ENCODE results near the gene PIP5K1B.

Gene PIP5K1B

DNA sequence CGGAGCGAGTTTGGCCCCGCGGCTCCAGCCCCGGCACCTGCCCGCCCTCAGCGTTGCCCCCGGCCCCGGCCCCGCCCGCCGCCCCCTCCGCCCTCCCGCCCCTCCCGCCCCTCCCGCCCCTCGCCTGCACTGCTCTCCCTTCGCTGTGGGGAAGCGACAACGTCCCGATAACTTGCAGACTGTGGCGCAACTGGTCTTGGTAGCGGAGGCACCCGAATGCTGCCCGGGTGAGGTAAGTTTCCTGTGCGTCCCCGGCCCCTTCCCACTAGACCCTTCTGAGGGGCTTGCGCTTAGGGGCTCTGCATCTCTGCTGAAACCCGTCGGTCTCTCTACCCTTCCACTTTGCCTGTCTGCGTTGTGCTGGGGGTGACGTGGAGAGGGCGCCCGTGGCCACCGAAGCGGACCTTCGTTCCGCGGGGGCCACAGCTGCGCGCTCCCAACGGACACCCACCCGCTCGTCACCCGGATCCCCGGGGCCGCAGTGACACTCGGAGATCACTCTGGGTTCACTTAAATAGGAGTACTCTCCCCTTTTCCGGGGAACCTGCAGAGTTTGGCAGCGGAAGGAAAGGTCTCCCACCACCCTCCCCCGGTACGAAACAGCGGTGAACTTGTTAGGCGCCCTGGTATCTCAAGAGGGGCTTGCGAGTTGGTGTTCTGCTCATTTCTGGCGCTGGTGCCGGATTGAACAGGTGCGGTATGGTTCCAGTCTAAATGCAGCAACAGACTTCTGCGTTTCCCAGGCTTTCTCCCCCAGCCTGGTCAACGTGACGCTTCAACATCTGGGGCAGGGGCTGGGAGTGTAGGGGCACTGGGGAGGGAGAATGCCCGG, 707 bp downstream of the PIP5K1B start:
- H3K79me2 ChIP-seq (ENCODE audit: insufficient read depth, low read length), result no peaks in the 10 kb centered on the region
- no peak overlapping the region; the same call in 1 of the 2 replicates for H3K9ac ChIP-seq (ENCODE audit: low read length)
- peaks cover 18% of the 10 kb centered on the region for H3K4me1 ChIP-seq (ENCODE audit: insufficient read depth, low read length, severe bottlenecking)
- no peaks in the 10 kb centered on the region for H3K9me3 ChIP-seq (ENCODE audit: low read length)
- H3K9me2 ChIP-seq (ENCODE audit: low read depth, low read length), result no peaks in the 10 kb centered on the region
- H3F3A ChIP-seq (ENCODE audit: insufficient read depth, low read length), result no peaks in the 10 kb centered on the region
- H3K27ac ChIP-seq (ENCODE audit: low read depth, low read length, poor library complexity, severe bottlenecking), result no peak overlapping the region
- H3K4me2 ChIP-seq (ENCODE audit: low read length), result peak overlapping the region; percentile 86
- H3K36me3 ChIP-seq (ENCODE audit: insufficient read depth, low read length), result no peaks in the 10 kb centered on the region
- H3K4me3 ChIP-seq (ENCODE audit: low read depth, low read length, poor library complexity, severe bottlenecking), result peak overlapping the region; percentile 61
- no peak for TF ChIP-seq EZH2 (IDR thresholded peaks at IDR 0.05; ENCODE audit: borderline replicate concordance, low read length)
- TF ChIP-seq, protein P1, sequence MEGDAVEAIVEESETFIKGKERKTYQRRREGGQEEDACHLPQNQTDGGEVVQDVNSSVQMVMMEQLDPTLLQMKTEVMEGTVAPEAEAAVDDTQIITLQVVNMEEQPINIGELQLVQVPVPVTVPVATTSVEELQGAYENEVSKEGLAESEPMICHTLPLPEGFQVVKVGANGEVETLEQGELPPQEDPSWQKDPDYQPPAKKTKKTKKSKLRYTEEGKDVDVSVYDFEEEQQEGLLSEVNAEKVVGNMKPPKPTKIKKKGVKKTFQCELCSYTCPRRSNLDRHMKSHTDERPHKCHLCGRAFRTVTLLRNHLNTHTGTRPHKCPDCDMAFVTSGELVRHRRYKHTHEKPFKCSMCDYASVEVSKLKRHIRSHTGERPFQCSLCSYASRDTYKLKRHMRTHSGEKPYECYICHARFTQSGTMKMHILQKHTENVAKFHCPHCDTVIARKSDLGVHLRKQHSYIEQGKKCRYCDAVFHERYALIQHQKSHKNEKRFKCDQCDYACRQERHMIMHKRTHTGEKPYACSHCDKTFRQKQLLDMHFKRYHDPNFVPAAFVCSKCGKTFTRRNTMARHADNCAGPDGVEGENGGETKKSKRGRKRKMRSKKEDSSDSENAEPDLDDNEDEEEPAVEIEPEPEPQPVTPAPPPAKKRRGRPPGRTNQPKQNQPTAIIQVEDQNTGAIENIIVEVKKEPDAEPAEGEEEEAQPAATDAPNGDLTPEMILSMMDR (IDR thresholded peaks at IDR 0.05; ENCODE audit: low read length), result peak; percentile 8; the same call in 1 of the 2 replicates
- 0 out of 2 replicates have a peak, but pooled peaks cover 6% of the 10 kb centered on the region for H3K27me3 ChIP-seq (ENCODE audit: insufficient read depth, low read length)
- H2AFZ ChIP-seq (ENCODE audit: low read length), result no peak overlapping the region
- H4K20me1 ChIP-seq (ENCODE audit: insufficient read depth, low read length), result no peaks in the 10 kb centered on the region

DNA sequence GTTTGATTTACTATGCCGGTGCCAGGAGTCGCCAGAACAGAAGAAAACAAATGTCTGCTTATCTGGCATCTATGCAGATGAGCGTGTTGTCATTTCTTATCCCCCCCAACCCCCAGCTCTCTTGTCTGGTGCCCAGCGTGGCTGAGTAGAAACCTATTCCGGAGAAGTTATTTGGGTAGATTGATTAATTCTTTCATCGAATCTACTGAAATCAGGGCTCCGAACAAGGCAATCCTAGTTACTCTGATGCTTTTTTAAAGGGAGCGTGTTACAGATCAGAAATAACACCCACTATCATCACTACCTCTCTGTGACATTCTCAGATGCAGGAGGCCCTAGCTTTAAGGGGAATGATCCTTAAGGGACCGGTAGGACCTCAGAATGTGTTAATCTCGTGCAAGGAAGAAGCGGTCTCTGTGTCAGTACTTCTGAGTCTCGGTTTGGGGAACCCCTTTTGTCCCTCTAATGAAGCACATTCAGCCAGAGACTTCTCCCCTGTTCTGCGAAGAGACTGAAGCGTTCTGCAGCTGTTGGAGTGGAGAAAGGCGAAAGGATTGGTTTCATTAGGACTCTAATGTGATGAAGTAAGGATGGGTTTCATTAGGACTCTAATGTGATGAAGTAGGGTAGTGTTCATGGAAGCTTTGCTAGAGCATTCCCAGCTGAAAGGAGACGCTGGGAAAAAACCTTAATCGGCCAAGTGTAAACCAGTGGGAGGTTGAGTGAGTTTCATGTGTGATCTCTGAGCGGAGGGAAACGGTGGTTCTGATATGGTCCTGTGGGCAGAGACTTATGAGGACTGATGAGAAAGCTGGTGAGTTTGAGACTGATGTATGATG, 1.5 kb downstream of the PIP5K1B start:
- Histone ChIP-seq H3K79me2 (ENCODE audit: insufficient read depth, low read length) (no peaks in the 10 kb centered on the region), H3K4me1 (ENCODE audit: insufficient read depth, low read length, severe bottlenecking) (peaks cover 18% of the 10 kb centered on the region), H3K4me2 (ENCODE audit: low read length) (peak overlapping the region; percentile 86), H3K4me3 (ENCODE audit: low read depth, low read length, poor library complexity, severe bottlenecking) (peak overlapping the region; percentile 61), H3K27ac (ENCODE audit: low read depth, low read length, poor library complexity, severe bottlenecking) (no peak overlapping the region), H3K9me3 (ENCODE audit: low read length) (no peaks in the 10 kb centered on the region), H3F3A (ENCODE audit: insufficient read depth, low read length) (no peaks in the 10 kb centered on the region), H3K27me3 (ENCODE audit: insufficient read depth, low read length) (0 out of 2 replicates have a peak, but pooled peaks cover 6% of the 10 kb centered on the region), H2AFZ (ENCODE audit: low read length) (no peak overlapping the region), H3K9me2 (ENCODE audit: low read depth, low read length) (no peaks in the 10 kb centered on the region), H3K36me3 (ENCODE audit: insufficient read depth, low read length) (no peaks in the 10 kb centered on the region), H4K20me1 (ENCODE audit: insufficient read depth, low read length) (no peaks in the 10 kb centered on the region), H3K9ac (ENCODE audit: low read length) (no peak overlapping the region)
- TF ChIP-seq, protein P1 (IDR thresholded peaks at IDR 0.05; ENCODE audit: low read length), result no peak
- TF ChIP-seq EZH2 (IDR thresholded peaks at IDR 0.05; ENCODE audit: borderline replicate concordance, low read length), result no peak

DNA sequence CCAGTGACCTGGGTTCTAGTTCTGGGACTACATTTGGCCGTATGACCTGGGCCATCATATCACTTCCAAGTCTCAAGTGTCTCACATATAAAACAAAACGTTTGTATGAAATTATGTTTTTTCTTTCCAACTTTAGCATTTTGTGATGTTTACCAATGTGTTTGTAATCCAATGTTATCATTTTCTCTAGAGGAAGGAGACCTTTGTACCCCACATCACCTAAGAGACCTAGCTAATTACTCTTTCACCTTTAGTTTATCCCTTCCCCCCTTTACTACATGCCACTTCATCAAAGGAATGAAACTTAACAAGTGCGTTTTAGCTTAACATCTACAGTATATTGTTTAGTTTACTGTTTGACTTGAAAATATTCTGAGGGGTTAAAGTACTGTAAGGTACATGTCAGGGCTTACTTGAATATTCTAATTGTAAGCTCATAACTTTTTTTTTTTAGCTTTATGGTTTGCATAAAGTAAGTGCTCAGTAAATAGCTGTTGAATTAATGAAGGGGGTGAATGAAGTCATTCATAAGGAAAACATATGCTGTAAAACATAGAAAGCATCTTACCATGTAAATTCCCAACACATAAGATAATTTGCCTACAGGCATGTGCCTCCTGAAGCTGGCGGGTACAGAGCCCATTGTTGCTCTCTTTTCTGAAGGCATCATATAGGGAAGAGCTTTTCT, 2.9 kb downstream of the PIP5K1B start:
- H3F3A ChIP-seq (ENCODE audit: insufficient read depth, low read length), result no peaks in the 10 kb centered on the region
- H3K27ac ChIP-seq (ENCODE audit: low read depth, low read length, poor library complexity, severe bottlenecking), result no peak overlapping the region
- 0 out of 2 replicates have a peak, but pooled peaks cover 10% of the 10 kb centered on the region for H3K27me3 ChIP-seq (ENCODE audit: insufficient read depth, low read length)
- no peaks in the 10 kb centered on the region for H3K79me2 ChIP-seq (ENCODE audit: insufficient read depth, low read length)
- TF ChIP-seq EZH2 (IDR thresholded peaks at IDR 0.05; ENCODE audit: borderline replicate concordance, low read length), result no peak
- TF ChIP-seq, protein P1 (IDR thresholded peaks at IDR 0.05; ENCODE audit: low read length), result no peak
- no peaks in the 10 kb centered on the region for H3K9me2 ChIP-seq (ENCODE audit: low read depth, low read length)
- peaks cover 18% of the 10 kb centered on the region for H3K4me1 ChIP-seq (ENCODE audit: insufficient read depth, low read length, severe bottlenecking)
- H3K36me3 ChIP-seq (ENCODE audit: insufficient read depth, low read length), result no peaks in the 10 kb centered on the region
- H3K9me3 ChIP-seq (ENCODE audit: low read length), result no peaks in the 10 kb centered on the region
- no peaks in the 10 kb centered on the region for H4K20me1 ChIP-seq (ENCODE audit: insufficient read depth, low read length)
- H3K4me2 ChIP-seq (ENCODE audit: low read length), result no peak overlapping the region
- no peak overlapping the region for H3K4me3 ChIP-seq (ENCODE audit: low read depth, low read length, poor library complexity, severe bottlenecking)
- no peak overlapping the region for H2AFZ ChIP-seq (ENCODE audit: low read length)
- H3K9ac ChIP-seq (ENCODE audit: low read length), result no peak overlapping the region
